GM21737 (cell line): ENCODE data around the gene BRI3.

Source experiments
- ATAC-seq: cut with Tn5 transposase; IDR thresholded peaks from one replicate; pipeline ENCODE4 v1.9.1; 2021; ENCODE audit warnings: mild to moderate bottlenecking, moderate library complexity; ENCODE audit not compliant: unreplicated experiment

The BRI3 gene

DNA sequence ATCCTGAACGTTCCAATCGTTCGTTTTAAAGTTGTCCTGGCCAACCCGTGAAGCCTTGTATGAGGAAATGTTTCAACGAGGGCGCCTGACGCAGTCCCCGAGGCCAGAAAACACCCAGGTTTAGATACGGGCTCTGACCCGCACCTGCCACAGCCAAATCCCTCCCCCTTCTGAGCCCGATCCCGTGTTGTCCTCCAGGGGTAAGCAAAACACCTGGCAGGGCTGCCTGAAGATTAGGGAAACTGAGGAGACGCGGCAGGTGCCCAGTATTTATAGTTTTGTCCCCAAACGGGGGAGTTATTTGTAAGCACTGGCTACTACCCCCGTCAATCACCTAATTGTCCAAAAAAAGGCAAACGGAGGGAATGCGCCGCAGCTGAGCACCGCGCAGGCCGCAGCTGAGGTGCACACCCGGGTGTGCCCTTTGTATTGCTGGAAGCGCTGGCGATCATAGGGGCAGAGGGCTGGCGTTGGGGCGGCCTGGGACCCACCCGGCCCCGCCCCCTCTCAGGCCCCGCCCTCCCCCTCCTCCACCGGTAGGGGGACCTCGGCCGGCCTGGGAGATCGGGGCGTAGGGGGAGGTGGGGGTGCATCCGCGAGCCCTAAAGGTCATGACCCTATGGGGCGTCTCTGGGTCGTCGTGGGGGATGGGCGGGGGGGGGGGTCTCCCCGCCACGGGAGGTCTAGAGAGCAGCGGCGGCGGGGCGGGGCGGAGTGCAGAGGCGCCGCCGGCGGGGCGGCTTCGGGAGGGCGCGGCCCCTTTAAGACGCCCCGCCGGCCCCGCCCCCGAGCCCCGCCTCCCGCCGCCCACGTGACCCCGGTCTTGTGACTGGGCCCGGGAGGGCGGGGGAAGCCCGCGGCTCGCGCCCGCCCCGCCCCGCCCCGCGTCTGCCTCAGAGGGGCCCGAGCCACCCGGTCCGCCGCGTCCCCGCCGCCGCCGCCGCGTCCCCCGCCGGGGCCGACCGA, at the start of gene BRI3:
Gene BRI3 (plus strand): TSS at position 896 of the 966 bp plus-strand sequence. CDS start 110 bp downstream, outside the sequence.
- ATAC-seq: peak; percentile 79

DNA sequence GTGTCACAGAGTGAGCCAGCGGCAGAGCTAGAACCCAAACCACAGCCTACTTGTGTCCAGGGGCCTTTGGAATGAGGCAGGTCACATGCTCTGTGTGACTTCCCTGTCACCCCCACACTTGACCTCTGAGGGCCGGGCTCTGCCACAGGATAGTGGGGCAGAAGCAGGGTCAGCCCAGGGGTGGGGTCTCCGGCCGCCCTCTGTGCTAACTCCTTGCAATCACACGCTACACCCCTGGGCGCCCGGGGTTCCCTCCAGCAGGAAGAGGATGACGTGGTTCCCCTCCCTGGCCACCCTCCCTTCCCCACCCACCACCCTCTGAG, 49.3 kb upstream of the BRI3 start:
- no peak for ATAC-seq

DNA sequence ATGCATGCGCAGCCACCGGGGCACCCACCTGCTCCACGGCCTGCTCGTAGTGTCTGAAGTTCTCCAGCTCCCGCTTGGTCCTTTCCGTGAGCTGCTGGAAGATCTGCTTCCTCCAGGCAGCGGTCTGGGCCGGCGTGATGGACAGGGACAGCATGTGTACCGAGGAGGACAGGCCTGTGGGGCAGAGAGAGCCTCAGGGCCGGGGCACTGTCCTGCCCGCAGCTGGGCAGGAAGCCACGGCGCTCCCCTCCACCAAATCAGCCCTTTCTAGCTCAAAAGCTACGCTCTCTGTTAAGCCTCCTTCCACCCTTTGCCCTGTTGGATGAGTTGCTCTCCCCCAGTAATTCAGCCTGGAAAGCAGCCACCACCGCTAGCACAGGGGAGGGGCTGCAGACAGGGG, 48.7 kb upstream of the BRI3 start:
- ATAC-seq: no peak

DNA sequence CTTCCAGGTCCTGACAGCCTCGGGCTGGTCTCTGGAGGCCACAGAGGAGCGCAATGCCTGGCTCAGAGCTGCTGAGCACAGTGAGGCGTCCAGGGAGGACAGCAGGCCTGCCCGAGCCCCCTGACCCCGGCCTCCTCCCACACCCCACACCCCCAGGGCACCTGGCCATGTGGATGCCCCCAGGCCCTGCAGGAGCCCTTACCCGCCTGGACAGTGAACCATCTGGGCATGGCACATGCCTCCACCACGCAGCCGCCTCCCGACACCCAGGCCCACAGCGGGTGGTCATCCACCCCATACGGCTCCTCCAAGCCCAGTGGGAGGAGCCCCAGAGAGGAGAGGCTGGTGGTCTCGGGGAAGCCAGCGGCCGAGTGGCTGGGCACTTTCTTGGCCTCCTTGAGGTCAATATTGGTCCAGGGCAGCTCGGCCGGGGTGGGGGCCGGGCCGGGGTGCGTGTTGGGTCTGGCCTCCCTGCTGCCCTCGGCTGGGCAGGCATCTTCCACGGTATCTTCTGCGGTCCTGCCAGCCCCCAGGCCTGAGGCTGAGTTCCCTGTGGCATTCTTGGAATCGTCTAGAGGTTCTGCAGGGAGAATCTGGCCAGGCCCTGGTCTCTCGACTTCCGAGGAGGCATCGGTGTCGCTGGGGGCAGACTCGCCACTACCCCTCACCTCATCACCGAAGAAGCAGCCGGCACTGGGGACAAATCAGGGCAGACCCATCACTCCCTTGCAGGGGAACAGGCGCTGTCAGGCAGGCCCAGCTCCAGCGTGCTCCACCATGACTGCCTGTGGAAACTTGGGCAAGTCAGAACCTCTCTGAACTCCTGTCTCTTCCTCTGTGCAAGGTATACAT, 48.0 kb upstream of the BRI3 start:
- no peak for ATAC-seq

GRCh38 chr7:98234429-98235147, 46.9 kb upstream of the BRI3 start:
- ATAC-seq: no peak

- no peak for ATAC-seq
These were observed 45.6 kb upstream of the BRI3 start for GRCh38 chr7:98235901-98236300.

DNA sequence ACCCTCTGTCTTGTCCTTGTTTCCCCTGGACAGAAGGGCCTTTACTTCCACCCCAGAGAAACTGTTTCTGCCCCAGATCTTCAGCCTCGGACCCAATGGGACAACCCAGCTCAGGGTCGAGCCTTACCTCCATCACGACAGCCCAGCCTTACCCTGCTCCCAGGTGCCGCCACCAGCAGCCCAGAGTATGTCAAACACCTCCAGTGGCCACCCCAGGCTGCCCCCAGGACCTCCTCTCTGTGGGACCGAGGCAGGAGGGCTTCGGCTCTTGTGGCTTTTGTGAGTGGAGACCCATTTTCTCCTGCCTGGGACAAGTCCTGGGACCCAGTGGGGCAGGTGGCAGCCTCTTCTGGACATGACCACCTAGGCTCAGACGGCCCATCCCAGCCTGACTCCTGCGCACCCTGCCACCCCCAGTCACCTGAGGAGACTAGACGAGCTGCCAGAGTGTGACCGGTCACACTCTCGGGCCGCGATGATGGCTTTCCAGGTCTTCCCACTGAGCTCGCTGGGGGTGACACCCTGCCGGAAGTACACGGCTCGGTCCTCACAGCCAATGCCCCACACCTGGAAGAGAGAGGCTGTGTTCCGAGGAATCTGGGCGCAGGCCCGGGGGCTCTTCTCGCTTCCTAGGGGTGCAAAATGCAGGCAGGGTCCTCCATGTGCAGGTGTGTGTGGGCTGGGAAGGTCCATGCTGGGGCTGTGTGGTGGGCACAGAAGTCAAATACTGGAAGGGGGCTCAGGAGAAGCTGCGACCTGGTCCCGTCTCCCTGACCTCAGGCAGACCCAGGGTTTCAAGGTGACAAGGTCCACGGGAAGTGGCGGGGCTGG, 44.9 kb upstream of the BRI3 start:
- no peak for ATAC-seq

DNA sequence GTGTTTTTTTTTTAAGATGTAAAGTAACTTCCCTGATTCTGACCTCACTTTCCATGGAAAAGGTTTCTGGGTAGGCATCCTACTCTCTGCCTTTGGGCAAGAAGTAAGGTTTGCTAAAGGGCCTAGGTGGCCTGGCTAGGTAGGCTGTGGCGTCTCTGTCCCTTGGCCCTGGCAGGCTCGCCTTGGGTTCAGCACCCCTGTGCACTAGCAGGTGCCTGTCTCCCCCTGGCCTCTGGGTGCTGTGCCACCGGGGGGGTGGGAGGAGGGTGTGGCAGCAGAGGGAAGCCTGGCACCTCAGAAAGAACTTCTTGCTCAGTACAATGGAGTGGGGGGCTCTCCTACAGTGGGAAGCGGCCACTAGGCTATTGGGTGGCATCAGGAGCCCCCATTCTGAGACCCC, 43.4 kb upstream of the BRI3 start:
- ATAC-seq: no peak

- no peak for ATAC-seq
These were observed 42.5 kb upstream of the BRI3 start for GRCh38 chr7:98238976-98239375.

- no peak for ATAC-seq
These were observed 40.4 kb upstream of the BRI3 start for GRCh38 chr7:98240961-98241673.

DNA sequence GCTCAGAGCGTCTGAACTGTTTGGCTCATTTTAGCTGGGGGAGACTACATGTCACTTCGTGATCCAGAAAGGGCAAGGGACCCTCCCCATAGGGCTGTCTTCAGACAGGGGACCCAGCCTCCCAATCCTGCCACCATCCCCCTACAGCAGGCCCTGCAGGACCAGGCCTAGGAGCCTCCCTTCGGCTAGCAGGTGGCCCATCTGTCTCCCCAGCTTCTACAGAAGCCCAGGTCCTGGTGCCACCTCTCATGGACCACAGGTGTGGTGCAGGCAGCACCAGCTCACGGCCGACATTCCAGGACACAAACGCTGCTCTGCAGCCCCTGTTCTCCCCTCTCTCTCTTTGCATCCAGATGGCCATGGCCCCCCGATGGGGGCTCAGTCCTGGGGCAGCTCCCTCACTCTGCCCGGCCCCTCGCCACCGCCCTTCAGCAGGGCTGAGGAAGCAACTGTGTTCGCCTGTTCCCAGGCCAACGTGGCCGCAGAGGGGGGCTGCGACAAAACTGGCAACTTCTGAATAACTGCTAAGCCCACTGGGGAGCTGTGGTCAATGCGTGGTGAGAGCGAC, 39.7 kb upstream of the BRI3 start:
- no peak for ATAC-seq

DNA sequence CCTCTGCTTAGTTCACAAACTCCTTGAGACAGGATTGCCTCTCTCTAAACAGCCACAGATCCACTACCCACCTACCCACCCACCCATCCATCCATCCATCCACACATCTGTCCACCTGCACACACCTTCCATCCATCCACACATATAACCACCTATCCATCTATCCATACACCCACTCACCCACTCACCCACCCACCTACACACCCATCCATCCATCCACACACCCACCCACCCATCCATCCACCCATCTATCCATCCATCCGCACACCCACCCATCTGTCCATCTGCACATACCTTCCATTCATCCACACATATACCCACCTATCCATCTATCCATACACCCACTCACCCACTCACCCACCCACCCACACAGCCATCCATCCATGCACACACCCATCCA, 39.1 kb upstream of the BRI3 start:
- no peak for ATAC-seq

DNA sequence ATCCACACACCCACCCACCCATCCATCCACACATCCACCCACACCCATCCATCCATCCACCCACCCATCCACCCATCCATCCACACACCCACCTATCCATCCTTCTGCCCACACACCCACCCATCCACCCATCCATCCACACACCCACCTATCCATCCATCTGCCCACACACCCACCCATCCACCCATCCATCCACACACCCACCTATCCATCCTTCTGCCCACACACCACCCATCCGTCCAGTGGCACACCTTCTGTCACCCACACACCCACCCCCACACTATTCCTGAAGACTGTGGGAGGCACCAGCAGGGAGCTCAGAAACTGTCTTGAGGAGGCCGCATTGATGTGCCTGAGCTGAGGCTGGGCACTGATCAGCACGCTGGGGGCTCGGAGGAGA, 38.6 kb upstream of the BRI3 start:
- no peak for ATAC-seq

DNA sequence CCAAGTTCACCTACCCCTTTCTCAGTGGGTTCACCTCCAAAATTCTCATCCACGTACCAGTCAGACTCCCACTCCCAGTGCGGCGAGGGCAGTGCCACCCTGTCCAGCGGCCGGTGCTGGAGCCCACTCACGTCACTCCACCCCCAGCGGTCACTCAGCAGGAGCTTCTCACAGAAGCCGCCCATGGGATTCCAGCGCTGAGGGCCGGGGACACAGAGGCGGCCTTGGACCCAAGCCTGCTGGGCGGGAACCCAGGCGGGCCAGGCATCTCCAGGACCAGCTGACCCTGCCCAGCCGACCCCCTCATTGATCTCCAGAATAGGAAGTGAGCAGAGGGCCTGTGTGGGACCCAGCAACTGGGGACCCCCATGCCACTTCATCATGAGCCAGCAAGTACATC, 36.6 kb upstream of the BRI3 start:
- ATAC-seq: no peak

DNA sequence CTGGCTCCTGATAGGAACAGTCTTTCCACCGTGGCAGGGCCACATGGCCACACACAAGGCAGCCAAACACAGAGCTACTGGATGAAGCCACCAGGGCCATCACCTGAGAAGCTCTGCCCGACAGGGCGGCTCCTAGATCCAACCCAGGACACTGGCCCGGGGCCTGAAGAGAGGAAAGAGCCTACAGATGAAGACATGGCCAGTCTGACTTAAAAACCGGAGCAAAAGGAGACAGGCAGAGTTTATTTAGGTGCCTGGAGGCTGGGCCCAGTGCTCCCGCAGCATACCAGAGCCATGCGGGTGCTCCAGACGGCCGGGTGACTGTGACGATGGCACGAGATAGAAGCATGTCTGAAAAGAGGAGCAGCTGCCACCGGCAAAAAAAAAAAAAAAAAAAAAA, 33.3 kb upstream of the BRI3 start:
- no peak for ATAC-seq

DNA sequence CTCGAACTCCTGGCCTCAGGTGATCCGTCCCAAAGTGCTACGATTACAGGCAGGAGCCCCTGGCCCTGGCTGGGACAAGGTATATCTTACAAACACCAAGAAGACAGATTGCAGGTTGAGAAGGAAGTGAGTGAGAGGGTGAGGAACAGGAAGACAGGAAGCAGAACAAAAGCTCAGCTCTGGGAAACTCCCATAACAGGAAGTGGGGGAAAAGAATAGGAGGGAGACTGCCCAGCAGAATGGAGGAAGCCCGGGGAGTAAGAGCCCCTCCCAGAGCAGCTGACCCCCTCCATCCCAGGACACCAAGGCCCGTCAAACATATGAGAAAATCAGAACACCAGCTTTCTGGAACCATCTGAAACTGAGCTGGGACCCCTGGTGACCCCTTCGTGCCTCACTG, 32.4 kb upstream of the BRI3 start:
- no peak for ATAC-seq

- no peak for ATAC-seq
These were observed 30.7 kb upstream of the BRI3 start for GRCh38 chr7:98250789-98251188.

DNA sequence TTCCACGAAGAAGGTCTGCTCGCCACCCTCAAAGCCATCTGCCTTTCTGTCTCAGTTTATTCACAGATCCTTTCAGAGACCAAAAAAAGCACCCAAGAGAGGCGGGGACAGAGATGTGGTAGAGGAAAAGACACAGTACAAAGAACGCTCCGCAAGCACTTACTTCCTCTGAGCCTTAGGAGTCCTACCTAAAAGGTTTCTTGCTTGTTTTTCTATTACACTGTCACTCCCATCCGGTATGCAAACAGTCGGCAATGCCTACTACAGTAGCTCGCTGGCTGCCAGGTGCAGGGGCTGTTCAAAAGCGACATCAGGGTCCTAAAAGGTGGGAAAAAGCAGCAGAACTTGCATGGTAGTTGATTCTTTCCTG, 30.3 kb upstream of the BRI3 start:
- peak; percentile 24 for ATAC-seq

- peak; percentile 98 for ATAC-seq
These were observed 29.7 kb upstream of the BRI3 start, which contains the start of gene TECPR1 for GRCh38 chr7:98251601-98252424. TECPR1 (minus strand) TSS chr7:98252232; CDS start chr7:98246146, 6,086 bp downstream.
